Calu3 (cell line): ENCODE measurements around the gene SSU72. TPM values are rescaled to one million over a fixed set of nuclear protein-coding genes. Genes with fewer than 3 reads are reported as not detected.

Source experiments
- BruUV-seq: library from RNA; stranded (reverse); fragments of 400-500 nt; replicated peaks from 2 replicates; lab custom pipeline; 2021; lab: Mats Ljungman, UMichigan
- CTCF ChIA-PET: fragments of 300-600 bp; sonication (Branson Sonifier 250); formaldehyde crosslinking; loops from one replicate; lab custom pipeline; 2022; ENCODE audit warnings: antibody characterized with exemption; lab: Charles Lee
- DNase-seq: peaks from one replicate; pipeline ENCODE4 v3.0.0; 2022
- H3K27ac Mint-ChIP-seq: one replicate; pipeline ENCODE4 v1.8.0; 2022; ENCODE audit warnings: mixed read lengths; ENCODE audit not compliant: unreplicated experiment
- H3K27me3 Mint-ChIP-seq: one replicate; pipeline ENCODE4 v1.8.0; 2022; ENCODE audit warnings: mixed read lengths; ENCODE audit not compliant: unreplicated experiment
- H3K36me3 Mint-ChIP-seq: one replicate; pipeline ENCODE4 v1.8.0; 2022; ENCODE audit warnings: mild to moderate bottlenecking, moderate library complexity, mixed read lengths; ENCODE audit not compliant: insufficient read depth, unreplicated experiment
- H3K4me1 Mint-ChIP-seq: one replicate; pipeline ENCODE4 v1.8.0; 2022; ENCODE audit warnings: mild to moderate bottlenecking, low read depth, mixed read lengths; ENCODE audit not compliant: unreplicated experiment
- H3K4me3 Mint-ChIP-seq: one replicate; pipeline ENCODE4 v1.8.0; 2022; ENCODE audit warnings: mild to moderate bottlenecking, low read depth, moderate library complexity, mixed read lengths; ENCODE audit not compliant: unreplicated experiment
- H3K9me3 Mint-ChIP-seq: one replicate; pipeline ENCODE4 v1.8.0; 2022; ENCODE audit warnings: low read depth, mixed read lengths; ENCODE audit not compliant: unreplicated experiment
- intact Hi-C: fragments of 100-400 bp; cut with micrococcal nuclease; formaldehyde crosslinking; loops from one replicate; pipeline ENCODE4 v1.10.0; 2022; ENCODE audit not compliant: unreplicated experiment
- total RNA-seq: library from RNA; stranded (reverse); gene quantifications from 2 replicates; pipeline ENCODE4 v1.2.3, GENCODE V29; 2022
- TF ChIP-seq, protein P1 (sequence below): fragments of 200-600 bp; IDR thresholded peaks from one replicate; pipeline ENCODE4 v1.8.0; 2022; ENCODE audit warnings: antibody characterized with exemption; ENCODE audit not compliant: unreplicated experiment

SSU72 gene
- total RNA-seq, 1 experiment from 2014 or later: 105 TPM

DNA sequence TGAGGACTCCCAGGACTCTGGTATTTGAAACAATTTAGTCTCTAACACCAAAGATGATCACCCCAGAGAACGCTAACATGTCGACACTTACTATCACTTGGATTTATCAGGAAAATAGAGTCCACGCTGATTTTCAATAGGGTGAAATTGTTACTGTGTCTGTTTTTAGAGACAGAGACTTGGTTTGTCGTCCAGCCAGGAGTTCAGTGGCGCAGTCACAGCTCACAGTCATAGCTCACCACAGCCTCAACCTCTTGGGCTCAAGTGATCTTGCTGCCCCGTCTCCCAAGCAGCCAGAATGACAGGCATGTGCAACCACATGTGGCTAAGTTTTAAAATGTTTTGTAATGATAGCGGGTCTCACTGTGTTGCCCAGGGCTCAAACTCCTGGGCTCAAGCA is 5.3 kb downstream of the SSU72 start:
- CTCF ChIA-PET: no interaction called here
- BruUV-seq: no TSS peak
- Mint-ChIP-seq H3K27ac (no peak overlapping the region), H3K4me3 (no peak overlapping the region), H3K36me3 (peaks cover 58% of the 10 kb centered on the region), H3K9me3 (no peaks in the 10 kb centered on the region), H3K27me3 (no peaks in the 10 kb centered on the region), H3K4me1 (no peaks in the 10 kb centered on the region)
- intact Hi-C loops: no loop called here
- DNase-seq: no peak
- TF ChIP-seq, protein P1, sequence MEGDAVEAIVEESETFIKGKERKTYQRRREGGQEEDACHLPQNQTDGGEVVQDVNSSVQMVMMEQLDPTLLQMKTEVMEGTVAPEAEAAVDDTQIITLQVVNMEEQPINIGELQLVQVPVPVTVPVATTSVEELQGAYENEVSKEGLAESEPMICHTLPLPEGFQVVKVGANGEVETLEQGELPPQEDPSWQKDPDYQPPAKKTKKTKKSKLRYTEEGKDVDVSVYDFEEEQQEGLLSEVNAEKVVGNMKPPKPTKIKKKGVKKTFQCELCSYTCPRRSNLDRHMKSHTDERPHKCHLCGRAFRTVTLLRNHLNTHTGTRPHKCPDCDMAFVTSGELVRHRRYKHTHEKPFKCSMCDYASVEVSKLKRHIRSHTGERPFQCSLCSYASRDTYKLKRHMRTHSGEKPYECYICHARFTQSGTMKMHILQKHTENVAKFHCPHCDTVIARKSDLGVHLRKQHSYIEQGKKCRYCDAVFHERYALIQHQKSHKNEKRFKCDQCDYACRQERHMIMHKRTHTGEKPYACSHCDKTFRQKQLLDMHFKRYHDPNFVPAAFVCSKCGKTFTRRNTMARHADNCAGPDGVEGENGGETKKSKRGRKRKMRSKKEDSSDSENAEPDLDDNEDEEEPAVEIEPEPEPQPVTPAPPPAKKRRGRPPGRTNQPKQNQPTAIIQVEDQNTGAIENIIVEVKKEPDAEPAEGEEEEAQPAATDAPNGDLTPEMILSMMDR: no peak

DNA sequence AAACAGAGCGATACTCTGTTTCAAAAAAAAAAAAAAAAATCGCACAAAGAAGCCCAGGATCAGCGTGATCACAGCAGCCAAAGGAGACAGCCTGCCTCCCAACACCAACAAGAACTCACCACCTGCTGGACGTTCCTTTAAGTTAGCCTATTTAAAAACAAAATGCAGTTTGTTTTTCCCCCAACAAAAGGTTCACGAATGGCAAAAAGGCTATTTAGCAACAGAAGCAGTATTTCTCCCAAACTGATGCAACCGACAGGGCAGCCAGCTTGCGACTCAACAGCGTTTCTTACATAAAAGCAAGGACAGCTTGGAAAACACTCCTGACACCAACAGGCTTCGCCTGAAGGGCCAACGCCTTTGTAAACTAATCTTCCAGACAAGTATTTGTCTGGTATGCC is 6.8 kb downstream of the SSU72 start:
- no peaks in the 10 kb centered on the region for H3K27me3 Mint-ChIP-seq
- H3K9me3 Mint-ChIP-seq: no peaks in the 10 kb centered on the region
- H3K36me3 Mint-ChIP-seq: peaks cover 53% of the 10 kb centered on the region
- no TSS peak for BruUV-seq
- no peaks in the 10 kb centered on the region for H3K4me1 Mint-ChIP-seq
- CTCF ChIA-PET: no interaction called here
- TF ChIP-seq, protein P1: no peak
- H3K27ac Mint-ChIP-seq: no peak overlapping the region
- H3K4me3 Mint-ChIP-seq: no peak overlapping the region
- intact Hi-C loops: no loop called here
- DNase-seq: no peak

DNA sequence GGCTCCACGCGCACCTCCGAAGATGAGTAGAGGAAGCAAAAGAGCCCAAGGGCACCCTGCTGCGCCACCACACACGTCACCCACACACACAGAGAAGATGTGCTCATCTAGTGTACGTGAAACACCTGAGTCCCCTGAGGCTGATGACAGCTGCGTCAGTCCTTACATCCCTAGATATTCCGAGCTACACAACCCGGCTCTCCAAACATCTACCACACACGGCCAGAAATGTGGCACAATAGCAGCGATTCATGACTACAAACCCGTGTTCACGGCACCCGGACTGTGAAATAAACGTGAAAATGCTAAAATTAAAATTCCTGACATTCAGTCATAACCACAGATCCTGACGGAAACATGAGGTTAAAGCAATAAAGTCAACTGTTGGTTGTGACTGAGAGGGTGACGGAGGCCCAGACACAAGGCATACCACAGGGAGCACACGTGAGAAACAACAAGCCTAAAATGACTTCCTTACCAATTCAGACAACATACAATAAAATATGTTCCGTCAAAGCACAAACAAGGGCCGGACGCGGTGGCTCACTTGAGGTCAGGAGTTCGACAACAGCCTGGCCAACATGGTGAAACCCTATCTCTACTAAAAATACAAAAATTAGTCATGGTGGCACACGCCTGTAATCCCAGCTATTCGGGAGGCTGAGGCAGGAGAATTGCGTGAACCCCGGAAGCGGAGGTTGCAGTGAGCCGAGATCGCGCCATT is 7.3 kb downstream of the SSU72 start:
- peaks cover 56% of the 10 kb centered on the region for H3K36me3 Mint-ChIP-seq
- H3K4me3 Mint-ChIP-seq: no peak overlapping the region
- TF ChIP-seq, protein P1: no peak
- H3K27ac Mint-ChIP-seq: no peak overlapping the region
- DNase-seq: no peak
- no peaks in the 10 kb centered on the region for H3K9me3 Mint-ChIP-seq
- no peaks in the 10 kb centered on the region for H3K4me1 Mint-ChIP-seq
- H3K27me3 Mint-ChIP-seq: no peaks in the 10 kb centered on the region
- BruUV-seq: no TSS peak
- intact Hi-C loops: no loop called here
- CTCF ChIA-PET: no interaction called here

DNA sequence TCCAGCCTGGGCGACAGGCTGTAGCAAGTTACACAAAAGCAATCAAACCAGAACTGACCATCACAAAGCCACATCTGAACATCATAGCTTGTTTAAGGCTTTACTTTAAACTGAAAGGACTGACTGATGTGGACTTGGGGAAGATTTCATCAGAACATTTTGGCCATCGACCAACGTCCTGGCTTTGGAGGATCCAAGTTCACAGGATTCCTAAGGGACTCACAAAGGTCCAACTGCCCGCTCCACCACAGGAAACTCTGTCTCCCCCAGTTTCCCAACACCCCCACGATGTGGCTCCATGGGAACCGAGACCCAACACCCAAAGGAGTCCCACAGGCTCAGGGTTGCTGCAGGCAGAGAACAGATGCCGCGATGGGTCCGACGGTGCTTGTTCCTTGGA is 9.3 kb downstream of the SSU72 start:
- no TSS peak for BruUV-seq
- no peak overlapping the region for H3K4me3 Mint-ChIP-seq
- DNase-seq: no peak
- no peak overlapping the region for H3K27ac Mint-ChIP-seq
- TF ChIP-seq, protein P1: no peak
- no peaks in the 10 kb centered on the region for H3K9me3 Mint-ChIP-seq
- intact Hi-C loops: no loop called here
- no peaks in the 10 kb centered on the region for H3K4me1 Mint-ChIP-seq
- CTCF ChIA-PET: no interaction called here
- H3K27me3 Mint-ChIP-seq: no peaks in the 10 kb centered on the region
- H3K36me3 Mint-ChIP-seq: peaks cover 55% of the 10 kb centered on the region
